ENCODE results near the gene TPX2. TPM values are rescaled to one million over a fixed set of nuclear protein-coding genes. Genes with fewer than 3 reads are reported as not detected.

Gene TPX2
- total RNA-seq, 4 donors from 2014 or later, result 4.4 to 26.4 (median 9.3) TPM

DNA sequence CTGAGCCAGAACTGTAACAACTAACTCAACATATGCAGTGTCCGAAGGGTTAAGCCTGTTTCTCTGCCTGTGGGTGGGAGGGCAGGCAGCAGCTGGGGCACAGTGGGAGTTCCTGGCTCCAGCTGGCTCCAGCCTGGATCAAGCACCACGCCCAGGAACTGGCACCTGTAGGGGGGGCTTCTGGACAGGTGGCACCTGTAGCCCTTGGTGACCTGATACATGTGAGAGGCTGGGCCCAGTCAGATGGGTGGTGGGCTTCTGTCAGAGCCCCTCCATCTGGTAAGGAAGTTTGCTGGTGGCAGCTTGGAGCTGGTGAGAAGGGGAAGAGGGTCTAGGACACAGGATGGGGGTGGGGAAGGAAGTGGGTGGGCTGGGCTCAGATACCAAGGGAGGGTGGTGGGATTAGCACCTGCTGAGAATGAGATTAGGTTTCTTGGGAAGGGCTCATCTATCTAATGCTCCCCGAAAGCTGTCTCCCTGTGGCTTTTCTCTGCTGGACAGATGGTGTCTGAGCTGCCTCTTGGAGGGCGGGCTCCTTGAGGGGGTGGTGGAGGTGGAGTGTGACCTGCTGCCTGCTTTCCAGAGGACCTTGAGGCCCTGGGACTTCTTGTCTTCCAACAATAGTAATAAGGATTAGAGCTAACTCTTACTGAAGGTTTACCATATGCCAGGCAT, 45.0 kb upstream of the TPX2 start:
- peak overlapping the region in 2 of 4 donors; percentile 16 to 90 for H3K27ac ChIP-seq
- H3K27me3 ChIP-seq, result no peaks in the 10 kb centered on the region
- peaks cover 0 to 47% (median 12%) of the 10 kb centered on the region in 4 donors for H3K4me1 ChIP-seq
- TF ChIP-seq, protein P1, sequence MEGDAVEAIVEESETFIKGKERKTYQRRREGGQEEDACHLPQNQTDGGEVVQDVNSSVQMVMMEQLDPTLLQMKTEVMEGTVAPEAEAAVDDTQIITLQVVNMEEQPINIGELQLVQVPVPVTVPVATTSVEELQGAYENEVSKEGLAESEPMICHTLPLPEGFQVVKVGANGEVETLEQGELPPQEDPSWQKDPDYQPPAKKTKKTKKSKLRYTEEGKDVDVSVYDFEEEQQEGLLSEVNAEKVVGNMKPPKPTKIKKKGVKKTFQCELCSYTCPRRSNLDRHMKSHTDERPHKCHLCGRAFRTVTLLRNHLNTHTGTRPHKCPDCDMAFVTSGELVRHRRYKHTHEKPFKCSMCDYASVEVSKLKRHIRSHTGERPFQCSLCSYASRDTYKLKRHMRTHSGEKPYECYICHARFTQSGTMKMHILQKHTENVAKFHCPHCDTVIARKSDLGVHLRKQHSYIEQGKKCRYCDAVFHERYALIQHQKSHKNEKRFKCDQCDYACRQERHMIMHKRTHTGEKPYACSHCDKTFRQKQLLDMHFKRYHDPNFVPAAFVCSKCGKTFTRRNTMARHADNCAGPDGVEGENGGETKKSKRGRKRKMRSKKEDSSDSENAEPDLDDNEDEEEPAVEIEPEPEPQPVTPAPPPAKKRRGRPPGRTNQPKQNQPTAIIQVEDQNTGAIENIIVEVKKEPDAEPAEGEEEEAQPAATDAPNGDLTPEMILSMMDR (IDR thresholded peaks at IDR 0.05), result no peak
- TF ChIP-seq POLR2A (IDR thresholded peaks at IDR 0.05), result no peak
- DNase-seq, result no peak
- peaks cover 0 to 19% (median 0%) of the 10 kb centered on the region in 3 donors for H3K36me3 ChIP-seq
- no peak overlapping the region for H3K4me3 ChIP-seq
- no peaks in the 10 kb centered on the region for H3K9me3 ChIP-seq

DNA sequence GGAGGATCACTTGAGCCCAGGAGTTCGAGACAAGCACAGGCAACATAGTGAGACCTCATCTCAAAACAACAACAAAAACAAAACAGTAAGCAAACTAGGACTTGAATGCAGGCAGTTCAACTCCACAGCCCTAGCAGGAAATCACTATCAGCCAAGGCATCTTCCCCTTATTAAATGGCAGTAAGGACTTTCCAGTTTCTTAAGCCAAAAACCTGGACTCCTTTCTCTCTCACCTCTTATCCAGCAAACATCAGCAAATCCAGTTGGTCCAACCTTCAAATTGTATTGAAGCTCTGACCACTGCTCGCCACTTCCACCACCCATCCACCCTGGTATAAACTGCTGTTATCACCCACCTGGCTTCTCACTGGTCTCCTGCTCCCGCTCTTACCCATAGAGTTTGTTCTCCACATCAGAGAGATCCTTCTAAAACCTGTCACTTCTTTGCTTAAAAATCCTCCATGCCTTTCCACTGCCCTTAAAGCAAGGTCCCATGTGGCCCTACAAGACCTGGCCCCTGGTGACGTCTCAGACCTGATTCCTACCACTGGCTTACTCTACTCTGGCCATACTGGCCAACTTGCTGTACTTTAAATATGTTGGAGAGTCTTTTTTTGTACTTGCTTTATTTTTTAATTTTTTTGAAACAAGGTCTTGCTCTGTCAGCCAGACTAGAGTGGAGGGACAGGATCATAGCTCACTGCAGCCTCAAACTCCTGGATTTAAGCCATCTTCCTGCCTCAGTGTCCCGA, 44.1 kb upstream of the TPX2 start:
- Histone ChIP-seq H3K27ac (peak overlapping the region in 3 of 4 donors; percentile 57 to 90 (median 87)), H3K27me3 (no peaks in the 10 kb centered on the region), H3K4me3 (no peak overlapping the region), H3K9me3 (no peaks in the 10 kb centered on the region), H3K36me3 (peaks cover 0 to 17% (median 0%) of the 10 kb centered on the region in 3 donors), H3K4me1 (peaks cover 0 to 55% (median 17%) of the 10 kb centered on the region in 4 donors)
- TF ChIP-seq, protein P1 (IDR thresholded peaks at IDR 0.05), result no peak
- no peak for TF ChIP-seq POLR2A (IDR thresholded peaks at IDR 0.05)
- DNase-seq, result no peak

DNA sequence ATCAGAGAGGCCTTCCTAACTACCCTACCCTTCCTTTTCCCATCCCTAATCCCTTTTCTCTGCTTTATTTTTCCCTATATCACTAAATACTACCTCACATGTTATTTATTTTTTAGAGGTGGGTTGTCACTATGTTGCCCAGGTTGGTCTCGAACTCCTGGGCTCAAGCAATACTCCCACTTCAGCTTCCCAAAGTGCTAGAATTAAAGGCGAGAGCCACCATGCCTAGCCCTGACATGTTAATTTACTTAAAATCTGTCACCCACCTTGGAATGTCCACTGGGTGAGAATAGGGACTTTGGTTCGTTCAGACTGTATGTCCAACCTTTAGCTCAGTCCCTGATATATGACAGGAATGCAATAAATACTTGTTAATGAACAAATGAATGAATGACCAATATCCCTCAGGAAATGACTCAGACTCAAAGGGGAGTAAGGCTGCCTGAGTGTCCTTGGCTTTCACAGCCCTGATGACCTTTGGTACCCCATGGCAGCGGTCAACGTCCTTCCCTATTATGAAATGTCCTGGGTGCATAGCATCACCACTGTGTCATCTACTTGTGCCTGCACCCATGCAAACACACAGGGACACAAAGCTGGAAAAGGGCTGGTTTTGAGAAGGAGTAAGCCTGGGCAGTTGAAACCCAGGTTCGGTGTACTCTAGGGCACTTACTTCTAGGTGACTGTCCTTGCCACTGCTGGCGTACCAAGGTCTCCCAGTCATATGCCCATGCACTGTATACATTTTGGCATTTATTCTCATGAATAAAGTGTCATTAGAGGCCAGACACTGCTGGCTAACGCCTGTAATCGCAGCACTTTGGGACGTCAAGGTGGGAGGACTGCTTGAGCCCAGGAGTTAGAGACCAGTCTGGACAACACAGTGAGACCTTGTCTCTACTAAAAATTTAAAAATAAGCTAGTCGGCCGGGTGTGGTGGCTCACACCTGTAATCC, 43.0 kb upstream of the TPX2 start:
- Histone ChIP-seq H3K27me3 (no peaks in the 10 kb centered on the region), H3K27ac (peak overlapping the region in 3 of 4 donors; percentile 62 to 90 (median 87)), H3K36me3 (peaks cover 0 to 15% (median 0%) of the 10 kb centered on the region in 3 donors), H3K4me1 (peaks cover 0 to 60% (median 17%) of the 10 kb centered on the region in 4 donors), H3K9me3 (no peaks in the 10 kb centered on the region), H3K4me3 (no peak overlapping the region)
- peak in 2 of 3 donors; percentile 77 to 84 for DNase-seq
- peak in 1 of 2 donors; percentile 35 for TF ChIP-seq POLR2A (IDR thresholded peaks at IDR 0.05)
- TF ChIP-seq, protein P1 (IDR thresholded peaks at IDR 0.05), result peak in 2 of 6 experiments; percentile 6 to 14

DNA sequence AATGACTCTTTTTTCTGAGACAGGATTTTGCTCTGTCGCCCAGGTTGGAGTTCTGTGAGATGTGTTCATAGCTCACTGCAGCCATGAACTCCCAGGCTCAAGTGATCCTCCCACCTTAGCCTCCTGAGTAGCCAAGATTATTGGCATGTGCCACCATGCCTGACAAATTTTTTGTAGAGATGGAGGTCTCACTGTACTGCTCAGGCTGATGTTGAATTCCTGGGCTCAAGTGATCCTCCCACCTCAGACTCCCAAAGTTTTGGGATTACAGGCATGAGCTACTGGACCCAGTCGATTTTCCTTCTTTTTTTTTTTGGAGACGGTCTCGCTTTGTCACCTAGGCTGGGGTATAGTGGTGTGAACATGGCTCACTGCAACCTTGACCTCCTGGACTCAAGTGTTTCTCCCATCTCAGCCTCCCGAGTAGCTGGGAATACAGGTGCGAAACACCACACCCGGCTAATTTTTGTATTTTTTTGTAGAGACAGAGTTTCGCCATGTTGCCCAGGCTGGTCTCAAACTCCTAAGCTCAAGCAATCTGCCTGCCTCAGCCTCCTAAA, 40.8 kb upstream of the TPX2 start:
- no peaks in the 10 kb centered on the region for H3K9me3 ChIP-seq
- peak overlapping the region; percentile 27 to 90 (median 75) for H3K27ac ChIP-seq
- DNase-seq, result no peak
- no peaks in the 10 kb centered on the region for H3K27me3 ChIP-seq
- peaks cover 0 to 10% (median 0%) of the 10 kb centered on the region in 3 donors for H3K36me3 ChIP-seq
- no peak overlapping the region for H3K4me3 ChIP-seq
- no peak for TF ChIP-seq POLR2A (IDR thresholded peaks at IDR 0.05)
- TF ChIP-seq, protein P1 (IDR thresholded peaks at IDR 0.05), result no peak
- peaks cover 0 to 61% (median 17%) of the 10 kb centered on the region in 4 donors for H3K4me1 ChIP-seq

Data from Peyer's patch (tissue), 4 donors.